ENCODE measurements around the gene COX18.

GRCh38 chr4:73092868-73093267 is 23.4 kb upstream of the COX18 start:
- TF ChIP-seq CEBPB (IDR thresholded peaks at IDR 0.05; ENCODE audit: low read depth, low read length) (no peak), CTCF (conservative IDR thresholded peaks at IDR 0.05; ENCODE audit: low read depth, low read length) (no peak), POLR2A (IDR thresholded peaks at IDR 0.05; ENCODE audit: low read depth, low read length) (no peak), ELK1 (IDR thresholded peaks at IDR 0.05; ENCODE audit: borderline replicate concordance, low read depth, low read length) (no peak), MXI1 (IDR thresholded peaks at IDR 0.05; ENCODE audit: borderline replicate concordance, low read depth, low read length) (no peak), MAZ (IDR thresholded peaks at IDR 0.05; ENCODE audit: borderline replicate concordance, low read depth, low read length) (no peak), RAD21 (IDR thresholded peaks at IDR 0.05; ENCODE audit: low read length) (no peak), BHLHE40 (IDR thresholded peaks at IDR 0.05; ENCODE audit: low read depth, low read length) (no peak), MAFK (IDR thresholded peaks at IDR 0.05; ENCODE audit: low read depth, low read length) (no peak)
